ENCODE data around the gene ADAP1. TPM values are rescaled to one million over a fixed set of nuclear protein-coding genes. Genes with fewer than 3 reads are reported as not detected.

Gene ADAP1
- total and polyA plus RNA-seq, 2 of the 13 experiments (the other 11 are each of a cell fraction or from before 2014, with no cell fraction given) = 10.5 to 24.6 TPM

GRCh38 chr7:890868-891267 is 63.6 kb downstream of the ADAP1 start:
- Histone ChIP-seq H2AFZ (ENCODE audit: low read length) (no peak overlapping the region), H3K27me3 (ENCODE audit: control insufficient read depth in 1 of 2, insufficient read depth in 2 of 2, low read length in 2 of 2) (no peaks in the 10 kb centered on the region), H3K4me2 (ENCODE audit: low read depth, low read length) (no peak overlapping the region), H3K4me3 (replicated peaks in 1 of 3; ENCODE audit: insufficient read depth in 1 of 3, low read depth in 2 of 3, low read length in 3 of 3) (no peak overlapping the region), H3K79me2 (ENCODE audit: insufficient read depth, low read length) (peaks cover 29% of the 10 kb centered on the region), H3K9ac (ENCODE audit: insufficient read depth, low read depth, low read length) (no peak overlapping the region), H3K4me1 (ENCODE audit: insufficient read depth, low read length) (no peaks in the 10 kb centered on the region), H3K27ac (ENCODE audit: extremely low read length, insufficient read depth, low read length) (no peak overlapping the region), H3K9me3 (ENCODE audit: low read length) (no peaks in the 10 kb centered on the region), H3K36me3 (replicated peaks in 1 of 2; ENCODE audit: control insufficient read depth in 1 of 2, insufficient read depth in 2 of 2, low read length in 2 of 2) (peaks cover 52 to 86% of the 10 kb centered on the region in 2 experiments), H4K20me1 (ENCODE audit: insufficient read depth, low read length) (no peaks in the 10 kb centered on the region; the same call in 1 of the 2 replicates)
- ChIA-PET POLR2A (interaction anchor here (1.5 kb wide), 1 partner anchor 12 kb away, joined by 6 read pairs; no protein-coding TSS in a partner anchor), CTCF (ENCODE audit: low intra/inter-chr PET ratio, low total read pairs) (no interaction called here)
- in situ Hi-C loops (cut with HindIII; ENCODE audit: extremely low pct_ligation_motif_present, low pct_unique_long_range_greater_than_20kb) (no loop called here), intact Hi-C loops (cut with micrococcal nuclease; ENCODE audit: unreplicated experiment) (no loop called here)
- 97% methylated on average over 15 of the region's 15 CpGs for WGBS (ENCODE audit: low lambda C conversion rate)
- FAIRE-seq = no peak
- no peak for ATAC-seq
- DNase-seq (ENCODE audit: low spot score) = no peak
- TF ChIP-seq SRY (CRISPR knock-in tag; IDR thresholded peaks at IDR 0.05) (no peak), PBX2 (CRISPR knock-in tag; IDR thresholded peaks at IDR 0.05) (no peak), ZSCAN21 (CRISPR knock-in tag; IDR thresholded peaks at IDR 0.05; ENCODE audit: borderline replicate concordance) (no peak), SNRNP70 (IDR thresholded peaks at IDR 0.05; ENCODE audit: low read depth, low read length) (no peak), PAX8 (CRISPR knock-in tag; IDR thresholded peaks at IDR 0.05; ENCODE audit: borderline replicate concordance) (no peak), ZBTB8A (CRISPR knock-in tag; IDR thresholded peaks at IDR 0.05; ENCODE audit: borderline replicate concordance, low read depth) (no peak), E2F1 (CRISPR knock-in tag; IDR thresholded peaks at IDR 0.05) (no peak), ZNF329 (CRISPR knock-in tag; IDR thresholded peaks at IDR 0.05; ENCODE audit: low read depth) (no peak), TMF1 (CRISPR knock-in tag; IDR thresholded peaks at IDR 0.05; ENCODE audit: low read depth) (no peak), HDAC1 (CRISPR knock-in tag; IDR thresholded peaks at IDR 0.05) (no peak), FOXK1 (CRISPR knock-in tag; IDR thresholded peaks at IDR 0.05; ENCODE audit: borderline replicate concordance, low read depth) (no peak), CENPX (CRISPR knock-in tag; IDR thresholded peaks at IDR 0.05) (no peak), ZBTB20 (CRISPR knock-in tag; IDR thresholded peaks at IDR 0.05; ENCODE audit: borderline replicate concordance, low read depth) (no peak), NFIB (CRISPR knock-in tag; IDR thresholded peaks at IDR 0.05; ENCODE audit: borderline replicate concordance) (no peak), ZBTB2 (CRISPR knock-in tag; IDR thresholded peaks at IDR 0.05; ENCODE audit: low read depth) (no peak), TAF15 (IDR thresholded peaks at IDR 0.05; ENCODE audit: low read depth, low read length, poor library complexity, severe bottlenecking) (no peak), KDM1A (CRISPR knock-in tag; IDR thresholded peaks at IDR 0.05) (no peak), ZNF891 (CRISPR knock-in tag; IDR thresholded peaks at IDR 0.05) (no peak), SYNCRIP (IDR thresholded peaks at IDR 0.05; ENCODE audit: insufficient read depth, low read depth, low read length) (no peak), ZNF569 (CRISPR knock-in tag; IDR thresholded peaks at IDR 0.05; ENCODE audit: borderline replicate concordance) (no peak)
- no TSS peak for BruUV-seq (replicated peaks)
